BLaER1 (cell line): ENCODE measurements around the gene HCN1.
"Not testable (repeated sequence)": the region's sequence is repeated elsewhere in the genome, so short reads cannot be mapped to it uniquely, and the experiment has no call there.

Experiments used
- H3K27ac ChIP-seq: shearing (Covaris generic); formaldehyde crosslinking; 2 replicates; pipeline ENCODE4 v1.8.1; 2022
- H3K27me3 ChIP-seq: shearing (Covaris generic); formaldehyde crosslinking; 2 replicates; pipeline ENCODE4 v1.8.1; 2022
- H3K36me3 ChIP-seq: shearing (Covaris generic); formaldehyde crosslinking; 2 replicates; pipeline ENCODE4 v1.8.1; 2022
- H3K4me1 ChIP-seq: shearing (Covaris generic); formaldehyde crosslinking; 2 replicates; pipeline ENCODE4 v1.8.1; 2022
- H3K4me2 ChIP-seq: shearing (Covaris generic); formaldehyde crosslinking; 2 replicates; pipeline ENCODE4 v1.8.1; 2022
- H3K4me3 ChIP-seq: shearing (Covaris generic); formaldehyde crosslinking; 2 replicates; pipeline ENCODE4 v1.8.1; 2022
- H3K9ac ChIP-seq: shearing (Covaris generic); formaldehyde crosslinking; 2 replicates; pipeline ENCODE4 v1.8.1; 2022
- H3K9me3 ChIP-seq: shearing (Covaris generic); formaldehyde crosslinking; 2 replicates; pipeline ENCODE4 v1.8.1; 2022
- H4K20me1 ChIP-seq: shearing (Covaris generic); formaldehyde crosslinking; 2 replicates; pipeline ENCODE4 v1.8.1; 2022
- Cebpa-rat ChIP-seq: shearing (Covaris generic); IDR thresholded peaks from 2 replicates; pipeline ENCODE4 v1.8.1; 2022

Gene HCN1

DNA sequence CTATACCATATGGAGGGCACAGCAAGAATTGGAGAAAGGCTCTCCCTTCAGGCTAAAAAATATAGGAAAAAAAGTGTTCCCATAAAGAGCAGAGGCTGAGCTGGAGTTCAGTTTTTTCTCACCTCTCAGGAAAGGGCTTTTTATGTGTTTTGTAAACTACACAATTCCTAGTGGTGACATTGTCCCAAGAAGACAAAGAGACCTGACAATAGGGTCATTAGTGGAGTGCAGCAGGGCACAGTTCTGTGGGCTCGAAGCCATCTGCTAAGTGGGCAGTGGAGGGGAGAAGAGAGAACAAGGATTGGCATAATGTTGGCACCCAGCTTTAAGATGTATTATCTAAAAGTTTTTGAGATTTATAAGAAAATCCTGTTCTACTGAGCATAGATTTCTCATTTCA, 162.5 kb downstream of the HCN1 start:
- Histone ChIP-seq H3K9ac (no peak overlapping the region), H3K36me3 (no peaks in the 10 kb centered on the region), H3K9me3 (no peaks in the 10 kb centered on the region), H3K4me3 (no peak overlapping the region), H3K4me2 (no peak overlapping the region), H4K20me1 (no peaks in the 10 kb centered on the region), H3K4me1 (no peaks in the 10 kb centered on the region), H3K27me3 (no peaks in the 10 kb centered on the region), H3K27ac (no peak overlapping the region)
- TF ChIP-seq Cebpa-rat, result no peak

DNA sequence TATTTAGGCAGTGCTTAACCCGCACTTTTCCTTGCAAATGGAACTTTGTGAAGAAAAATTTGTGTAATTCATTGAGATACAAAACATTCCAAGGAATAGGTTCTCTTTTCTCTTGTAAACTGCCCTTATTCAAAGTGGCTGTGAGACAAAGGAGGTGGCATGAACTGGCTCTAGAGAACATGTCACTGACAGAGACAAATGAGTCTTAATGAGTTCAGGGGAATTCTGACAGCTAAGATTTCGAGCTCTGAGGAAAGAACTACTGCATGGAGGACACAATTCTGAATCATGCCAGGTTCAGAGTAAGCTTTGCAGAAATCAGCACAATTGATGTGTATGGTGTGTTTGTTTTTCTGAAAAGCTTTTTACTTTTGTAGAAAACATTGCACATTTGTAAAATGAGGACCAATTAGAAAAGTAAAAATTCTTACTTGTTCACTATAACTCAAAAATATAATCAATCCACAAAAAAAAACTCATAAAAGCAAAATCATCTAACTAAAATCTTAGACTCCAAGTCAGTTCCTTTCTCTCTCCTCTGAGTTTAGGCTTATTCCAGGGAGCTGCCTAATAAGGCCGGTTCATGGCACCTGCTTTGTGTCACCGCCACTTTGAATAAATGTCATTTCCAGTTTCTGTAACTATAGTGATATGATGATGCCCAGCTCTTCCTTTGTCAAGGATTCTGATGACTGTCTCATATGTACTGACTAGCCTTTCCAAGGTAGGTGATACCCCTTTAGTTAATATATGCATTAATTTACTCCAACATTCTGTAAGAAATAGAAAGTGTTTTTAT, 163.2 kb downstream of the HCN1 start:
- Histone ChIP-seq H3K36me3 (no peaks in the 10 kb centered on the region), H3K4me3 (no peak overlapping the region), H3K27me3 (no peaks in the 10 kb centered on the region), H3K9me3 (no peaks in the 10 kb centered on the region), H3K9ac (no peak overlapping the region), H4K20me1 (no peaks in the 10 kb centered on the region), H3K4me2 (no peak overlapping the region), H3K4me1 (no peaks in the 10 kb centered on the region), H3K27ac (no peak overlapping the region)
- no peak for TF ChIP-seq Cebpa-rat

DNA sequence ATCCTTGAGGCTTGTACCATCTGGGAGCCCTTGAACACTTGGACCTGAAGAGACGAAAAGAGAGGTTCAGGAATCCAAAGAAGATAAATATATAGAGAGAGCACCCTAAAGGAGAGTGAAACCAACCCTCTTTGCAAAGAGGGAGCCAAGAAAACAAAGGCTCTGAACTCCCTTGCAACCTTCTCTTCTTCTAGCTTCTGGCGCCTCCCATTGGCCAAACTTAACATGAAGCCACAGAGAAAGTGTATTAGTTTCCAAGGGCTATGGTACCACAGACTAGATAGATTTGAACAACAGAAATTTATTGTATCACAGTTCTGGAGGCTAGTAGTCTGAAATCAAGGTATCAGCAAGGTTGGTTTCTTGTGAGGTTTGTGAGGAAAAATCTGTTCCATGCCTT, 175.1 kb downstream of the HCN1 start:
- Histone ChIP-seq H3K27me3 (no peaks in the 10 kb centered on the region), H3K27ac (no peak overlapping the region), H3K4me2 (no peak overlapping the region), H3K9me3 (no peaks in the 10 kb centered on the region), H4K20me1 (no peaks in the 10 kb centered on the region), H3K4me3 (no peak overlapping the region), H3K4me1 (no peaks in the 10 kb centered on the region), H3K9ac (no peak overlapping the region), H3K36me3 (no peaks in the 10 kb centered on the region)
- TF ChIP-seq Cebpa-rat, result no peak

DNA sequence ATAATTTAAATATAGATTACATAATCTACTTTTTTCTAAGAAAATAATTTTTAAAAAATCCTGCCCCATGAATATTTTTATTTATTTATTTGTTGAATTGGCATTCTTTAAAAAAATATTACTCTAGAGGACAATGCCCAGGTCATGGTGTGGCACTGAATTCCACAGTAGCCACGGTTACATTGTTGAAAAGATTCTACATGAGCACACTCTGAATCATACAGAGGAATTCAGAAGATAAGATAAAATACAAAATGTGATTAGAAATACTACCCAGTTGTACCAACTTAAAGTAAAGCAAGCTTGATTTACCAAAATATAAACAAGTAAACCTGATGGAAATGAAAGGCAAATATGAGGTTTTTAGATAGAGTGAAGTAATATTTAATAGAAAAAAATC, 183.7 kb downstream of the HCN1 start:
- no peaks in the 10 kb centered on the region for H3K4me1 ChIP-seq
- H3K27me3 ChIP-seq, result no peaks in the 10 kb centered on the region
- no peak overlapping the region for H3K4me2 ChIP-seq
- H3K36me3 ChIP-seq, result no peaks in the 10 kb centered on the region
- no peak overlapping the region for H3K4me3 ChIP-seq
- no peaks in the 10 kb centered on the region for H3K9me3 ChIP-seq
- TF ChIP-seq Cebpa-rat, result no peak
- no peak overlapping the region for H3K9ac ChIP-seq
- H4K20me1 ChIP-seq, result no peaks in the 10 kb centered on the region
- H3K27ac ChIP-seq, result no peak overlapping the region

DNA sequence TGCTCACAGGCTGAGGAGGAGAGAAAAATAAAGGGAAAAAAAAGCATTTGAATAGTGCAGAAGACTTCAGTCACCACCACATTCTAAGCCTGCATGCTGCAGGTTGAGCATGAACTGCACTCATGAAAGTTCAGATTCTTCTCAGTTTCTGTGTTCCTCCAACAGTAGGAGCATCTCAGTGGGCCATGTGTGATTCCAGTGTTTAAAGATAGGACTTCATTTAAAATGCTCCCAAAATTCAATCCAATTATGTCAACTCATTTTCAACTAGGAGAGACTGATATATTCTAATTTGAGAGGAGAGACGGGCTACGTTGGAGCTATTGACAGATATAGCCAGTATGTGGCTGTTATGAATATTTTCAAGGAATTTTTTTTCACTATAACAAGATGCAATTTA, 186.8 kb downstream of the HCN1 start:
- Histone ChIP-seq H3K4me3 (no peak overlapping the region), H3K27me3 (no peaks in the 10 kb centered on the region), H3K4me1 (no peaks in the 10 kb centered on the region), H3K27ac (no peak overlapping the region), H3K9ac (no peak overlapping the region), H4K20me1 (no peaks in the 10 kb centered on the region), H3K36me3 (no peaks in the 10 kb centered on the region), H3K9me3 (no peaks in the 10 kb centered on the region), H3K4me2 (no peak overlapping the region)
- no peak for TF ChIP-seq Cebpa-rat

DNA sequence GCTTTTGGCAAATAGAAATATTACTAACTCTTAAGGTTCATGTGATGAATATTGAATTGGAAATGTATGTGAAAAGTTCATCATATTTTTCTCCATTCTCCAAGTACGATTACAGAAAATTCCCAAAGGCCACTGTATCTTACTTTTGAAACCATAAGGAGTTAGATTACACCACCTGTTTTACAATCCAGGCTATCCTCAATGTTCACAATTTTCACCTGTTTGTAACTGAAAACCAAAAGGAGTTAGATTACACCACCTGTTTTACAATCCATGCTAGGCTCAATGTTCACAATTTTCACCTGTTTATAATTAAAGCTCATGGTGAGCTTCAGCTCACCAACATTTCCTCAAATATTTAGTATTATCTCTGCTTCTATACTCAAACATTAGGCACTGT, 188.0 kb downstream of the HCN1 start:
- Histone ChIP-seq H4K20me1 (no peaks in the 10 kb centered on the region), H3K36me3 (no peaks in the 10 kb centered on the region), H3K9ac (no peak overlapping the region), H3K9me3 (no peaks in the 10 kb centered on the region), H3K4me3 (no peak overlapping the region), H3K27me3 (no peaks in the 10 kb centered on the region), H3K4me1 (no peaks in the 10 kb centered on the region), H3K4me2 (no peak overlapping the region), H3K27ac (no peak overlapping the region)
- no peak for TF ChIP-seq Cebpa-rat

DNA sequence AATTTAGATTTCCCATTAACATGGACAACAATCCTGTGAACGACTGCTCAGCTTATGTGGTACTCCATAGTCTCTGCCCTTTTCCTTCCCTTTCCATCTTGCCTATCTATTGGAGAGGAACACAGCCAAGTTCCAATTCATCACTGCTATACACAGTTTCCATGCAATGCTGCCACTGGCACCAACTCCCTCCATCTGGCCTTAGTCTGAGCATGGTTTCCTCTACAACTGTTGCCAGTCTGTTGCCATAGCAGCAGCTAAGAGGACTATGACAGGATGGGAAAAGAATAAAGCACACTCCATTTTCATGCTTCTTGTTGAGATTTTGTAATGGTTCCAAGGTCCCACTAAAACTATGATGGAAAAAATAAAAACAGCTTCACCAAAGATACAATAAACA, 189.0 kb downstream of the HCN1 start:
- no peak for TF ChIP-seq Cebpa-rat
- H3K9ac ChIP-seq, result no peak overlapping the region
- no peak overlapping the region for H3K4me3 ChIP-seq
- no peak overlapping the region for H3K4me2 ChIP-seq
- no peaks in the 10 kb centered on the region for H4K20me1 ChIP-seq
- H3K4me1 ChIP-seq, result no peaks in the 10 kb centered on the region
- H3K27me3 ChIP-seq, result no peaks in the 10 kb centered on the region
- no peaks in the 10 kb centered on the region for H3K36me3 ChIP-seq
- no peaks in the 10 kb centered on the region for H3K9me3 ChIP-seq
- H3K27ac ChIP-seq, result no peak overlapping the region

DNA sequence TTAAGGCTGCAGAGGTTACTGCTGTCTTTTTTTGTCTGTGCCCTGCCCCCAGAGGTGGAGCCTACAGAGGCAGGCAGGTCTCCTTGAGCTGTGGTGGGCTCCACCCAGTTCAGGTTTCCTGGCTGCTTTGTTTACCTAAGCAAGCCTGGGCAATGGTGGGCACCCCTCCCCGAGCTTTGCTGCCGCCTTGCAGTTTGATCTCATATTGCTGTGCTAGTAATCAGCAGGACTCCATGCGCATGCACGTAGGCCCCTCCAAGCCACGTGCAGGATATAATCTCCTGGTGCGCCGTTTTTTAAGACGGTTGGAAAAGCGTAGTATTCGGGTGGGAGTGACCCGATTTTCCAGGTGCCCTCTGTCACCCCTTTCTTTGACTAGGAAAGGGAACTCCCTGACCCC, 197.2 kb downstream of the HCN1 start:
- H4K20me1 ChIP-seq, H3K4me1 ChIP-seq, H3K4me3 ChIP-seq, H3K27me3 ChIP-seq, H3K9me3 ChIP-seq, H3K27ac ChIP-seq, H3K9ac ChIP-seq, H3K36me3 ChIP-seq, H3K4me2 ChIP-seq: not testable (repeated sequence)

DNA sequence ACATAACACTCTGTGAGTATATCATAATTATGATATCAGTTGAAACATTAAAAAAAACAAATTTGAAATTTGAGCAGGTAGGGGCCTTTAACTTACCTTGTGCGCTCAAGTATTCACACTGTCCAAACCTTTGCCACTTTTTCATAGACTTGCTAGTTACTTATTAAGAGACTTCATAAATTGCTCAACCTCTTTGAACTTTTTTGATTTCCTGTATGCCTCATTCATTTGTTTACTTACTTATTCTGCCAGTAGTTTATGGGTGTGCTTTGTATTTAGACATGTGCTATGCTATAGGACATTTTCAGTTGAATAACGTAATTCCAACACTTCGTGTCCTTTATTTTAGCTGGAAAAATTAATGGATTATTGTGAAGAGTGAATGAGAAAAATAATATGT, 204.8 kb downstream of the HCN1 start:
- H3K36me3 ChIP-seq, result no peaks in the 10 kb centered on the region
- H3K27ac ChIP-seq, result no peak overlapping the region
- H3K9ac ChIP-seq, result no peak overlapping the region
- H3K27me3 ChIP-seq, result no peaks in the 10 kb centered on the region
- H3K9me3 ChIP-seq, result no peaks in the 10 kb centered on the region
- H3K4me3 ChIP-seq, result no peak overlapping the region
- H3K4me2 ChIP-seq, result no peak overlapping the region
- H4K20me1 ChIP-seq, result no peaks in the 10 kb centered on the region
- H3K4me1 ChIP-seq, result no peaks in the 10 kb centered on the region
- TF ChIP-seq Cebpa-rat, result no peak

DNA sequence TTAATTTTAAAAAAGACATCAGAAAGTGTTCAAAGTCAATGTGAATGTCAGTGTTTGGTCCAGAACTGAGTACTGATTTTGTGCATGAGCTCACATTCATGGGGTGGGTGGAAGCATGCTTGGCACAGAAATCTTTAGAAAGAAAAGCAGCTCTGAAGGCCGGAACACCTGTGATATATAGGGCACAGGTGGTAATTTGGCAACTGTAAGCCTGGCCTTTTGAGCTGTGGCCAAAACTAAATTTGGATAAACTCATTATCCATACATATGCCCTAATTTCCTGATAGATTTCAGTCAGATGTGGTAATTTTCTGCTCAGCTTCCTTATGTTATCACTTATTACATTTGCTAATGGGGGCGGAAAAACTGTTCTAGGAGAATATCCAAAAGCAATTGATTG, 211.4 kb downstream of the HCN1 start:
- Histone ChIP-seq H3K4me2 (no peak overlapping the region), H3K4me3 (no peak overlapping the region), H4K20me1 (no peaks in the 10 kb centered on the region)

DNA sequence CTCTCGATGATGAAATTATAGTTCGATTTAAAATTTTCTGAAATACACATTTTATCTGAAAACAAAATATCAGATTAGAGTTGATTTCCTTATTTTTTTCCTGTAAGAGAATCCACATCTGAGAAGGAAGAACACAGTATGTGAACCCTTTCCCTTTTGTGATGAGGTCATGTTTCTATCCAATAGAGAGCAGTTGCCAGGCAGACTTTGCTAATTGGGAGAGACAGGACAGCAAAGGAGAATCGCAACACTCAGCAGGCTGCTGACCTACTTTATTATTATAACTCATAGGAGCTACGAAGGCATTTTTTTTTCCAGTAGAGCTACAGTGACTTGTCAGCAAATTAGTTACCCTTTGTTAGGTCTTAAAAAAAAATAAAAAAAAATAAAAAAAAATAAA, 242.1 kb downstream of the HCN1 start:
- no peaks in the 10 kb centered on the region for H3K27me3 ChIP-seq
- H4K20me1 ChIP-seq, result no peaks in the 10 kb centered on the region
- H3K36me3 ChIP-seq, result no peaks in the 10 kb centered on the region
- H3K9me3 ChIP-seq, result no peaks in the 10 kb centered on the region
- H3K4me3 ChIP-seq, result no peak overlapping the region
- H3K9ac ChIP-seq, result no peak overlapping the region
- no peaks in the 10 kb centered on the region for H3K4me1 ChIP-seq
- H3K4me2 ChIP-seq, result no peak overlapping the region
- no peak overlapping the region for H3K27ac ChIP-seq
- no peak for TF ChIP-seq Cebpa-rat

More for the DNA sequence above, 211.4 kb downstream of the HCN1 start:
- Histone ChIP-seq H3K27me3 (no peaks in the 10 kb centered on the region), H3K36me3 (no peaks in the 10 kb centered on the region), H3K4me1 (no peaks in the 10 kb centered on the region), H3K27ac (no peak overlapping the region), H3K9me3 (no peaks in the 10 kb centered on the region), H3K9ac (no peak overlapping the region)
- TF ChIP-seq Cebpa-rat, result no peak

DNA sequence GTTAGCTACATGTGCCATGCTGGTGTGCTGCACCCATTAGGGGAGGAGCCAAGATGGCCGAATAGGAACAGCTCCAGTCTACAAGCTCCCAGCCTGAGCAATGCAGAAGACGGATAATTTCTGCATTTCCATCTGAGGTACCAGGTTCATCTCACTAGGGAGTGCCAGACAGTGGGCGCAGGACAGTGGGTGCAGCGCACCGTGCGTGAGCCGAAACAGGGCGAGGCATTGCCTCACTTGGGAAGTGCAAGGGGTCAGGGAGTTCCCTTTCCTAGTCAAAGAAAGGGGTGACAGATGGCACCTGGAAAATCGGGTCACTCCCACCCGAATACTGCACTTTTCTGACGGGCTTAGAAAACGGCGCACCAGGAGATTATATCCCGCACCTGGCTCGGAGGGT, 251.3 kb downstream of the HCN1 start:
- not testable (repeated sequence) for H3K27ac ChIP-seq, H3K4me3 ChIP-seq, H3K9me3 ChIP-seq, H3K9ac ChIP-seq, H4K20me1 ChIP-seq, H3K4me1 ChIP-seq, H3K4me2 ChIP-seq, H3K36me3 ChIP-seq, H3K27me3 ChIP-seq
